ENCODE data around the gene POT1. TPM values are rescaled to one million over a fixed set of nuclear protein-coding genes. Genes with fewer than 3 reads are reported as not detected.

The POT1 gene
- total RNA-seq, 1 experiment from 2014 or later, result 20.2 TPM

GRCh38 chr7:124942399-124942798, 12.8 kb upstream of the POT1 start:
- CTCF ChIA-PET, result no interaction called here
- POLR2A ChIA-PET (ENCODE audit: unreplicated experiment), result no interaction called here
- Histone ChIP-seq H4K20me1 (ENCODE audit: low read length) (no peaks in the 10 kb centered on the region), H3K9me3 (ENCODE audit: low read length) (no peaks in the 10 kb centered on the region), H3K4me3 (ENCODE audit: low read length) (no peak overlapping the region), H3K27ac (ENCODE audit: low read length) (no peak overlapping the region), H3K4me1 (ENCODE audit: insufficient read depth, low read length) (no peaks in the 10 kb centered on the region), H3K9me2 (replicated peaks; ENCODE audit: low read length) (no peaks in the 10 kb centered on the region), H3K36me3 (ENCODE audit: low read depth, low read length) (no peaks in the 10 kb centered on the region), H3K9ac (ENCODE audit: low read length) (no peak overlapping the region), H3F3A (ENCODE audit: low read length, unreplicated experiment) (no peaks in the 10 kb centered on the region), H3K79me2 (ENCODE audit: low read length) (no peaks in the 10 kb centered on the region), H2AFZ (ENCODE audit: low read length) (no peak overlapping the region), H3K27me3 (ENCODE audit: low read length) (no peaks in the 10 kb centered on the region), H3K4me2 (ENCODE audit: low read length) (no peak overlapping the region)
- no TSS peak for BruUV-seq (replicated peaks)
- no peak for TF ChIP-seq CTCF (conservative IDR thresholded peaks at IDR 0.05; ENCODE audit: low read depth, low read length)
- DNase-seq (no peak), ATAC-seq (no peak)
- intact Hi-C loops (cut with micrococcal nuclease), result no loop called here

GRCh38 chr7:124940306-124940705, 10.7 kb upstream of the POT1 start:
- CTCF ChIA-PET, result no interaction called here
- BruUV-seq (replicated peaks), result no TSS peak

GRCh38 chr7:124938128-124938527, 8.5 kb upstream of the POT1 start:
- ChIA-PET POLR2A (ENCODE audit: unreplicated experiment) (no interaction called here), CTCF (no interaction called here)
- no peak overlapping the region for H3K4me2 ChIP-seq (ENCODE audit: low read length)
- no peak overlapping the region for H3K9ac ChIP-seq (ENCODE audit: low read length)
- no peak for ATAC-seq
- no peaks in the 10 kb centered on the region for H3F3A ChIP-seq (ENCODE audit: low read length, unreplicated experiment)
- no peaks in the 10 kb centered on the region for H3K27me3 ChIP-seq (ENCODE audit: low read length)
- no peaks in the 10 kb centered on the region for H3K4me1 ChIP-seq (ENCODE audit: insufficient read depth, low read length)
- DNase-seq, result no peak
- H3K27ac ChIP-seq (ENCODE audit: low read length), result no peak overlapping the region
- no peaks in the 10 kb centered on the region for H3K79me2 ChIP-seq (ENCODE audit: low read length)
- no peaks in the 10 kb centered on the region for H3K9me3 ChIP-seq (ENCODE audit: low read length)
- BruUV-seq (replicated peaks), result no TSS peak
- H3K4me3 ChIP-seq (ENCODE audit: low read length), result no peak overlapping the region
- H2AFZ ChIP-seq (ENCODE audit: low read length), result no peak overlapping the region
- no peaks in the 10 kb centered on the region for H4K20me1 ChIP-seq (ENCODE audit: low read length)
- intact Hi-C loops (cut with micrococcal nuclease), result no loop called here
- H3K36me3 ChIP-seq (ENCODE audit: low read depth, low read length), result no peaks in the 10 kb centered on the region
- no peaks in the 10 kb centered on the region for H3K9me2 ChIP-seq (replicated peaks; ENCODE audit: low read length)
- TF ChIP-seq EZH2 (IDR thresholded peaks at IDR 0.05; ENCODE audit: low read length, unreplicated experiment) (no peak), EZH2phosphoT487 (IDR thresholded peaks at IDR 0.05; ENCODE audit: borderline replicate concordance, low read length) (no peak), CTCF (conservative IDR thresholded peaks at IDR 0.05; ENCODE audit: low read depth, low read length) (no peak)

More at GRCh38 chr7:124940306-124940705, 10.7 kb upstream of the POT1 start:
- Histone ChIP-seq H3F3A (ENCODE audit: low read length, unreplicated experiment) (no peaks in the 10 kb centered on the region), H3K4me3 (ENCODE audit: low read length) (no peak overlapping the region), H4K20me1 (ENCODE audit: low read length) (no peaks in the 10 kb centered on the region), H3K27me3 (ENCODE audit: low read length) (no peaks in the 10 kb centered on the region), H3K27ac (ENCODE audit: low read length) (no peak overlapping the region), H3K9me3 (ENCODE audit: low read length) (no peaks in the 10 kb centered on the region), H3K4me2 (ENCODE audit: low read length) (no peak overlapping the region), H3K79me2 (ENCODE audit: low read length) (no peaks in the 10 kb centered on the region), H3K4me1 (ENCODE audit: insufficient read depth, low read length) (no peaks in the 10 kb centered on the region), H3K9me2 (replicated peaks; ENCODE audit: low read length) (no peaks in the 10 kb centered on the region), H2AFZ (ENCODE audit: low read length) (no peak overlapping the region), H3K36me3 (ENCODE audit: low read depth, low read length) (no peaks in the 10 kb centered on the region), H3K9ac (ENCODE audit: low read length) (no peak overlapping the region)
- DNase-seq (no peak), ATAC-seq (no peak)
- POLR2A ChIA-PET (ENCODE audit: unreplicated experiment), result no interaction called here
- TF ChIP-seq EZH2phosphoT487 (IDR thresholded peaks at IDR 0.05; ENCODE audit: borderline replicate concordance, low read length) (no peak), EZH2 (IDR thresholded peaks at IDR 0.05; ENCODE audit: low read length, unreplicated experiment) (no peak), CTCF (conservative IDR thresholded peaks at IDR 0.05; ENCODE audit: low read depth, low read length) (no peak)
- intact Hi-C loops (cut with micrococcal nuclease), result no loop called here
